GM19463 (cell line): Measurements from ENCODE around the gene CFAP221.
A peak's percentile ranks its signal among the peaks of the same experiment; 100 is the strongest.

ENCODE experiments used
- ATAC-seq: cut with Tn5 transposase; IDR thresholded peaks from one replicate; pipeline ENCODE4 v1.9.1; 2021; ENCODE audit warnings: mild to moderate bottlenecking, moderate library complexity; ENCODE audit not compliant: unreplicated experiment

Gene CFAP221

DNA sequence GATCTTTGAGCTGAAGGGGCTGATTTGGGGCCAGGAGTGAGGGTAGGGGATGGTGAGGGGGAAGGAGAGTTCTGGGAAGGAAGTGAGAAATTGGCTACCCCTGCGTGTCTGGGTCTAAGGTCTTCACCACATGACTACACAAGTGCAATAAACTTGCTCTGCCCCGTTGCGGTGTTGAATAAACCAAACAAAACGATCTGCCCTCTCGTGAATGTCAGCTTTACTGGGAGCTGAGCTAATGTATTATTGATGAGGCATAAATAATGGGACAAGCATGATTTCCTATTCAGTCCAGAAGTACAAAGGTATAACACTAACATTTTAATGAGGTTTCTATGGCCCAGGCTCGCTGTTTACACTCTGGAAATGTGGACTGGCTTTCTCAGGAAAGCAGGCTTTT, 8.0 kb upstream of the CFAP221 start:
- no peak for ATAC-seq

- no peak for ATAC-seq
Observed at GRCh38 chr2:119536707-119537106, 7.5 kb upstream of the CFAP221 start.

DNA sequence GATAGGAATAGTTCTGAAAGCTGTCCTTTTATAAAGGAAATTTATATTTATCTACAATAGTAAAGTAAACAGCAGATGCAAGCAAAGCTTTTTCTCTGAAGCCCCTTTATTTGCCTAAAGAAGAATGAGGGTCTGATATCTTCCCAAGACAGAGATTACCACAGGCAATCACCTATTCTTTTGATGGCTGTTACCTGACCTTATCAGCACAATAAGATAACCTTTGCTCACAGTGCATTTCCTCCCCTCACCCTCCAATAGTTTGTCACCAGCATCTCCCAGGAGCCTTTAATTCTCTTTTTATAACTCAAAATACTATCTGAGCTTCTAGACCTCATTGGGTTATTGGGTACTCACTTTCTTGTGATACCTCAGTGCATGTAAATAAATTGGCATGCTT, 6.5 kb upstream of the CFAP221 start:
- no peak for ATAC-seq

DNA sequence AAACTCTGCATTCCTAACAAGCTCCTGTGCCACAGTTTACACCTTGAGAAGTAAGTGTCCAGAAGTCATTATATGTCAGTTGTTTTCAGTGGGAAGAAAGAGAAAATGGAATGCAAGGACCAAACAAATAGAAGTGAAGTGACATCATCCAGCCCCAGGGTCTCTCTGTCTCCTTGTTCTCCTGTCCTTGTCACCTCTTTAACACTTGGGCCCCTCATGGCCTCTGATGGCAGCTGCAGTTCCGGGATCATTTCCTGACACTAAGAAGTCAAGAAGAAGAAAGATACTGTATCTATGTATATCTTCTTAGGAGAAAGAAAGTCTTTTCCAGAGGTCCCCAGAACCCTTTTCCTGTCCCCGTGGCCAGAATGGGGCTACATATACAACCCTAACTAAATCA, 2.8 kb upstream of the CFAP221 start:
- ATAC-seq = no peak

DNA sequence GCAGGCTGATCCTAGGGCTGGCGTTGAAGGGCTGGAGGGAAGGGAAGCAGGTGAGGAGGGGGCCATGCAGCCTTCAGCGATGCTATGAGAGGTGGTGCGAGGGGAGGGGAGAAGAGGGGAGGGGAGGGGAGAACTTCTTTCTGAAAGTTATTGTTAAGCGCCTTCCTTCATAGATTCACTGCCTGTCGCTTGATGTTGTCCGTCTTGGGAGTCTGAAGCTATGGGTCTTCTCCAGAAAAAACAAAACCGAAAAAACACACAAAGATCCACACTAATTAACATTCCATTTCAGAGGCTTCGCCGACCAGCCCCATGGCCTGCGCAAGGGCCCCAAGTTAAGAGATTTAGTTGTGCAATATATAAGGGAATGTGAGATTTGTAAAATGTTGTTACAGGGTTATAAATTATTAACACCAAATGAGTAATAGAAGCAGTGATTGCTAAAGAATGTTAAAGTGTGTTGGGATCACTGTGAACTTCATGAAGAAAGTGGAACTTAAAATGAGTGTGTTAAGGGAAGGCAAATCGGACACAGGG, 758 bp downstream of the CFAP221 start:
- ATAC-seq = no peak

- ATAC-seq = no peak
Observed at GRCh38 chr2:119545754-119546446, 1.7 kb downstream of the CFAP221 start.

GRCh38 chr2:119546447-119546767, 2.2 kb downstream of the CFAP221 start:
- ATAC-seq = no peak

- no peak for ATAC-seq
Observed at GRCh38 chr2:119548516-119549120, 4.4 kb downstream of the CFAP221 start.

- no peak for ATAC-seq
Observed at GRCh38 chr2:119549241-119549640, 5.0 kb downstream of the CFAP221 start.

DNA sequence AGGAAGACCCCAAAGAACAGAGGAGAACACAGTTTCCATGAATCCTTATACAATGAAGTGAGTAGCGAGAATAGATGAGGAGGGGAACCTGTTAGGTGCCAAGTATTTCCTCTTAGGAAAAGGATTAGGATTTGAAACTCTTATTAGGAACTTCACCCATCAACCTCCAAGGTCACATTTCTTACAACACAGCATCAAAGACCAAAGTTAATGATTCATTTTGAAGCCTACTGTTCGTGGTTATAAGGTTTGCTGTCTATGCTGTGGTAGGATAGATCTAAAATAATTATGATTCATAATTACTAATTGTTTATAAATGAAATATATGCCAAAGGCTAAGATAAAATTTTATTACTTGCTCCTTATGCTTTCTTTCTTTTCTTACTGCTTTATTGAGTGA, 6.1 kb downstream of the CFAP221 start:
- no peak for ATAC-seq

DNA sequence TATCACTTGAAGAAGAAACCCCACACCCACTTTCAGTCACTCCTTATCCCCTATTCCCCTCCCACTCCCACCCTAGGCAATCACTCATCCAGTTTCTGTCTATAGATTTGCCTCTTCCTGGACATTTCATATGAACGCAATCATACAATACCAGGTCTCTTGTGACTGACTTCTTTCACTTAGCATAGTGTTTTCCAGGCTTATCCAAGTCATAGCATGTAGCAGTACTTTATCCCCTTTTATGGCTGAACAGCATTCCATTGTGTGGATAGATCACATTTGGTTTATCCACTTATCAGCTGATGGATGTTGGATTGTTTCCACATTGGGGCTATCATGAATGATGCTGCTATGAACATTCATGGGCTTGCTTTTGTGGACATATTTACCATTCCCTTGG, 6.6 kb downstream of the CFAP221 start:
- ATAC-seq = no peak

- no peak for ATAC-seq
Observed at GRCh38 chr2:119552902-119553301, 8.7 kb downstream of the CFAP221 start.

GRCh38 chr2:119553687-119554344, 9.6 kb downstream of the CFAP221 start:
- ATAC-seq = no peak

GRCh38 chr2:119565481-119565880, 21.2 kb downstream of the CFAP221 start:
- ATAC-seq = no peak

DNA sequence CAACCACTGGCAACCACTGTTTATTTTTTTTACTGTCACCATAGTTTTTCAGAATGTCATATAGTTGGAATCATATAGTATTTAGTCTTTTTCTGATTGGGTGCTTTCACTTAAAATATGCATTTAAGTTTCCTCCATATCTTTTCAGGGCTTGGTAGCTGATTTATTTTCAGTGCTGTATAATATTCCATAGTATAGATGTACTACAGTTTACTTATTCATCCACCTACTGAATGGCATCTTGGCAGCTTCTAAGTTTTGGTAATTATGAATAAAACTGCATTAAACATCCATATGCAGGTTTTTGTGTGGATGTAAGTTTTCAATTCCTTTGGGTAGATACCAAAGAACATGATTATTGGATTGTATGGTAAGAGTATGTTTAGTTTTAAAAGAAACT, 23.0 kb downstream of the CFAP221 start:
- ATAC-seq = no peak

- ATAC-seq = peak; percentile 95
Observed at GRCh38 chr2:119574108-119574815, 30.0 kb downstream of the CFAP221 start.

GRCh38 chr2:119574864-119575263, 30.6 kb downstream of the CFAP221 start:
- ATAC-seq = no peak

- ATAC-seq = no peak
Observed at GRCh38 chr2:119575439-119575838, 31.2 kb downstream of the CFAP221 start.

GRCh38 chr2:119579424-119580295, 35.4 kb downstream of the CFAP221 start:
- no peak for ATAC-seq

- ATAC-seq = no peak
Observed at GRCh38 chr2:119580550-119581072, 36.4 kb downstream of the CFAP221 start.
